Heart right ventricle (tissue), 16 donors: ENCODE measurements around the gene ACSS1. TPM values are rescaled to one million over a fixed set of nuclear protein-coding genes. Genes with fewer than 3 reads are reported as not detected.

Source experiments
- ATAC-seq, 8 donors: fragments of 200-7000 bp; cut with Tn5 transposase; one replicate each; pipeline ENCODE4 v1.9.1; 2020; ENCODE audit warnings: mild to moderate bottlenecking in 8 of 8, moderate library complexity in 8 of 8, moderate number of reproducible peaks in 1 of 8
- DNase-seq, 2 donors: peaks; one replicate each; pipeline ENCODE4 v3.0.0-alpha.2; 2020
- H3K27ac ChIP-seq, 10 donors: fragments of 200-600 bp; sonication (generic) in 2 of 10; one replicate each; pipeline versions ENCODE4 v1.5.0 to v1.8.0; 2020 to 2022; ENCODE audit warnings: mild to moderate bottlenecking in 3 of 10
- H3K27me3 ChIP-seq, 7 donors: fragments of 200-600 bp; one replicate each; pipeline ENCODE4 v1.8.0; 2021 to 2022; ENCODE audit warnings: mild to moderate bottlenecking in 2 of 7
- H3K36me3 ChIP-seq, 9 donors: fragments of 200-600 bp; sonication (generic) in 1 of 9; one replicate each; pipeline versions ENCODE4 v1.5.0 to v1.8.0; 2020 to 2022; ENCODE audit warnings: mild to moderate bottlenecking in 2 of 9
- H3K4me1 ChIP-seq, 9 donors: fragments of 200-600 bp; sonication (generic) in 1 of 9; one replicate each; pipeline versions ENCODE4 v1.5.0 to v1.8.0; 2020 to 2022; ENCODE audit warnings: mild to moderate bottlenecking in 4 of 9
- H3K4me3 ChIP-seq, 10 donors: fragments of 200-600 bp; sonication (generic) in 2 of 10; one replicate each; pipeline versions ENCODE4 v1.5.0 to v1.8.0; 2020 to 2022; ENCODE audit warnings: mild to moderate bottlenecking in 7 of 10, moderate library complexity in 2 of 10
- H3K9me3 ChIP-seq, 11 donors: fragments of 200-600 bp in 10 of 11; sonication (generic) in 2 of 11; one replicate each; pipeline versions ENCODE4 v1.5.0 to v1.8.0; 2013 to 2022; ENCODE audit warnings: mild to moderate bottlenecking in 2 of 11, control low read depth in 1 of 11, moderate library complexity in 1 of 11
- WGBS, 2 donors: extraction: QIAGEN DNeasy Blood & Tissue Kit; methylation state at CpG; one replicate each; pipeline ENCODE4 v1.1.7; 2013; ENCODE audit warnings: inconsistent platforms in 1 of 2; 5-methylcytosine and 5-hydroxymethylcytosine counted together
- intact Hi-C, 10 donors: fragments of 100-400 bp; cut with DNase I; formaldehyde crosslinking; loops; one replicate each; pipeline versions ENCODE4 v1.11.1 to v1.14.2; 2022
- polyA plus RNA-seq, 2 donors: library from polyadenylated mRNA; stranded (reverse); fragments of 200-250 nt; gene quantifications; one replicate each; pipeline ENCODE4 v1.2.3, GENCODE V29; 2013
- total RNA-seq, 10 donors: library from RNA; stranded (reverse); fragmentation: NEBNext Ultra II Directional in 3 of 10; extraction: Animal tissue kit (Norgen Biotek cat#: 25700) in 3 of 10; gene quantifications; one replicate each; pipeline versions ENCODE4 v1.2.1 to v1.2.4, GENCODE V29; 2021 to 2023
- TF ChIP-seq, protein P1 (sequence below), 9 donors: fragments of 200-600 bp; sonication (generic) in 2 of 9; IDR thresholded peaks; one replicate each; pipeline versions ENCODE4 v1.5.0 to v1.8.0; 2021 to 2022; ENCODE audit warnings: antibody characterized with exemption in 9 of 9, mild to moderate bottlenecking in 5 of 9, moderate library complexity in 1 of 9
- donor health status: Arrhythmogenic right ventricular cardiomyopathy.
- donor health status: ischemic (EF 13 %, LVEDD 7.1; RV severe dilation, severe dysfunction).
- donor health status: healthy with polysubstance abuse.
- donor health status: DM: no; HTN: yes; CAD: no.
- donor health status: DM: no; HTN: no; CAD: no.
- donor health status: ischemic (EF 25% LVEDD 6.9; RV normal size, moderate dysfunction).
- donor health status: ischemic (EF 25% LVEDD 5.7; RV mildly dilated, moderate dysfunction).
- donor health status: healthy.
- donor health status: DM: yes; HTN: yes; CAD: no.
- donor health status: Ischemic cardiomyopathy.
- donor health status: ischemic (EF 35%, LVEDD 5.7; RV mildly dilated, moderate dysfunction).
- donor health status: nonischemic (EF 11% LVEDD 7.7; RV severe dilation, severe dysfunction).
- donor health status: DM: yes; HTN: yes; CAD: no.
- donor health status: PGD.
- donor health status: ischemic (EF 29% LVEDD 5.4; RV normal size, mild dysfunction).
- donor health status: nonischemic (EF 23%, LVEDD 6.1; RV moderate dilation, normal function).

The ACSS1 gene
- total and polyA plus RNA-seq, 12 donors: 29.7 to 114 (median 84.9) TPM

- Histone ChIP-seq H3K27me3 (no peaks in the 10 kb centered on the region), H3K27ac (no peak overlapping the region), H3K4me1 (peaks cover 0 to 41% (median 14%) of the 10 kb centered on the region in 9 donors), H3K9me3 (no peaks in the 10 kb centered on the region), H3K36me3 (peaks cover 0 to 93% (median 37%) of the 10 kb centered on the region in 9 donors), H3K4me3 (no peak overlapping the region)
- TF ChIP-seq, protein P1, sequence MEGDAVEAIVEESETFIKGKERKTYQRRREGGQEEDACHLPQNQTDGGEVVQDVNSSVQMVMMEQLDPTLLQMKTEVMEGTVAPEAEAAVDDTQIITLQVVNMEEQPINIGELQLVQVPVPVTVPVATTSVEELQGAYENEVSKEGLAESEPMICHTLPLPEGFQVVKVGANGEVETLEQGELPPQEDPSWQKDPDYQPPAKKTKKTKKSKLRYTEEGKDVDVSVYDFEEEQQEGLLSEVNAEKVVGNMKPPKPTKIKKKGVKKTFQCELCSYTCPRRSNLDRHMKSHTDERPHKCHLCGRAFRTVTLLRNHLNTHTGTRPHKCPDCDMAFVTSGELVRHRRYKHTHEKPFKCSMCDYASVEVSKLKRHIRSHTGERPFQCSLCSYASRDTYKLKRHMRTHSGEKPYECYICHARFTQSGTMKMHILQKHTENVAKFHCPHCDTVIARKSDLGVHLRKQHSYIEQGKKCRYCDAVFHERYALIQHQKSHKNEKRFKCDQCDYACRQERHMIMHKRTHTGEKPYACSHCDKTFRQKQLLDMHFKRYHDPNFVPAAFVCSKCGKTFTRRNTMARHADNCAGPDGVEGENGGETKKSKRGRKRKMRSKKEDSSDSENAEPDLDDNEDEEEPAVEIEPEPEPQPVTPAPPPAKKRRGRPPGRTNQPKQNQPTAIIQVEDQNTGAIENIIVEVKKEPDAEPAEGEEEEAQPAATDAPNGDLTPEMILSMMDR (IDR thresholded peaks at IDR 0.05): no peak
- ATAC-seq: no peak
- intact Hi-C loops: no loop called here
- 90 to 92% methylated on average over 6 of the region's 6 CpGs for WGBS, 2 donors
- no peak for DNase-seq
Observed at GRCh38 chr20:25018841-25019240, 39.1 kb downstream of the ACSS1 start.

- Histone ChIP-seq H3K4me3 (no peak overlapping the region), H3K4me1 (peaks cover 0 to 39% (median 14%) of the 10 kb centered on the region in 9 donors), H3K9me3 (no peaks in the 10 kb centered on the region), H3K36me3 (peaks cover 0 to 93% (median 41%) of the 10 kb centered on the region in 9 donors), H3K27ac (no peak overlapping the region), H3K27me3 (no peaks in the 10 kb centered on the region)
- intact Hi-C loops: no loop called here
- ATAC-seq (no peak), DNase-seq (no peak)
- 86% methylated on average over 2 of the region's 2 CpGs for WGBS, 2 donors
- TF ChIP-seq, protein P1 (IDR thresholded peaks at IDR 0.05): no peak
Observed at GRCh38 chr20:25018425-25018824, 39.5 kb downstream of the ACSS1 start.

DNA sequence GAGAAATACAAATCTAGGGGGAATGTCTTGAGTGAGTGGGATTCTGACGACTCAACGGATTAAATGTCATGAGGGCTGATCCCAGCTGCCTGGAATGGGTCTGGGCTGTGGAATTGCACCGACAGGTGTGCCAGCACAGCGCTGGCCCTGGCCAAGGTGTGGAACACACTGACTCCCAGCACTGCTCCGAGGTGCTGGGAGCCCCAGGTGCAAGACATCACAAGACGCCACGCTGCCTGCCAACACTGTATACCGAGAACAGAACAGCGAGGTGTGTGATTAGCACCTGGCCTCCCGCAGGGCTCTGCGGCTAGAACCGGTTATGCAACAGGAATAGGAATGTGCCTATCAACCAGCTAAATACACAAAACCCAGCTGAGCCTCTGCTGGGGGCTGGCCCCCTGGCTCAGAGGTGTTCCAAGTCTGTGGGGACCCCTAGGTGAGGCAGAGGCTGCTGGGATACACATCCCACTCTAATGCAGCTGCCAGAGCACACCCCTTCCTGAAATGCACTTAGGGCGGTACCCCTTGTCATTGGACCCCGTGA, 40.6 kb downstream of the ACSS1 start:
- Histone ChIP-seq H3K4me3 (no peak overlapping the region), H3K36me3 (peaks cover 0 to 95% (median 50%) of the 10 kb centered on the region in 9 donors), H3K4me1 (peaks cover 0 to 30% (median 7%) of the 10 kb centered on the region in 9 donors), H3K27me3 (no peaks in the 10 kb centered on the region), H3K9me3 (no peaks in the 10 kb centered on the region), H3K27ac (no peak overlapping the region)
- ATAC-seq (no peak), DNase-seq (no peak)
- TF ChIP-seq, protein P1 (IDR thresholded peaks at IDR 0.05): no peak
- WGBS, 2 donors: 60 to 73% methylated on average over 14 of the region's 14 CpGs
- intact Hi-C loops: no loop called here

GRCh38 chr20:25016471-25016870, 41.5 kb downstream of the ACSS1 start:
- peaks cover 0 to 26% (median 7%) of the 10 kb centered on the region in 9 donors for H3K4me1 ChIP-seq
- ATAC-seq (no peak), DNase-seq (no peak)
- no peaks in the 10 kb centered on the region for H3K9me3 ChIP-seq
- H3K27me3 ChIP-seq: no peaks in the 10 kb centered on the region
- WGBS, 2 donors: 85 to 86% methylated on average over 11 of the region's 11 CpGs
- TF ChIP-seq, protein P1 (IDR thresholded peaks at IDR 0.05): no peak
- peaks cover 0 to 100% (median 59%) of the 10 kb centered on the region in 9 donors for H3K36me3 ChIP-seq
- H3K4me3 ChIP-seq: no peak overlapping the region
- intact Hi-C loops: no loop called here
- H3K27ac ChIP-seq: no peak overlapping the region
